ENCODE data around the gene CDT1.

The CDT1 gene

GRCh38 chr16:88784074-88784855 lies 19.3 kb upstream of the CDT1 start:
- peak; percentile 86 for DNase-seq
- Histone ChIP-seq H3K9ac (ENCODE audit: low read length) (peak overlapping the region; percentile 88), H2BK120ac (ENCODE audit: low read depth, low read length) (peak overlapping the region; percentile 98)

DNA sequence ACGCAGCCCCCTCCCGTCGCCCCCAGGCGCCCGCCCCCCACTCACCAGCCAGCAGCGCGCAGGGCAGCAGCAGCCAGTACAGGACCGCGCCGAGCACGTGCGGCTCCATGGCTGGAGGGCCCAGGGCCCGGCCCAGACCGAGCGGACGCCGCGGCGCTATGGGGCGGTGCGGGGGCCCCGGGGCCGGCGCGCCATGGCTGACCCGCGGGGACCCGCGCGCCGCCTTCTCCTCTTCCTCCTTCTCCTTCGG lies 18.8 kb upstream of the CDT1 start:
- Histone ChIP-seq H3K9ac (ENCODE audit: low read length) (peak overlapping the region; percentile 88), H4K8ac (ENCODE audit: low read length) (peak overlapping the region; percentile 69), H2AK5ac (ENCODE audit: low read length, severe bottlenecking) (no peak overlapping the region), H3K4ac (ENCODE audit: low read depth in 1 of 2, low read length in 2 of 2) (peak overlapping the region; percentile 66 to 91), H3K14ac (ENCODE audit: low read length in 2 of 2) (peak overlapping the region in 1 of 2 experiments; percentile 89), H2AFZ (ENCODE audit: low read depth, low read length) (no peak overlapping the region), H4K91ac (ENCODE audit: low read length) (peak overlapping the region; percentile 93), H3K79me1 (replicated peaks; ENCODE audit: low read length, poor library complexity, severe bottlenecking) (peaks cover 2% of the 10 kb centered on the region), H2BK120ac (ENCODE audit: low read depth, low read length) (peak overlapping the region; percentile 98), H2BK5ac (ENCODE audit: low read depth, low read length, poor library complexity, severe bottlenecking) (peak overlapping the region; percentile 93), H3K36me3 (ENCODE audit: control insufficient read depth in 1 of 2, insufficient read depth in 2 of 2, low read depth in 1 of 2, low read length in 2 of 2) (peaks cover 0 to 4% of the 10 kb centered on the region in 2 experiments), H3K4me3 (ENCODE audit: insufficient read depth in 1 of 2, low read depth in 1 of 2, low read length in 2 of 2) (peak overlapping the region; percentile 76 to 86), H3K23ac (ENCODE audit: low read length in 2 of 2) (no peak overlapping the region), H3K27ac (ENCODE audit: low read length, poor library complexity, severe bottlenecking) (no peak overlapping the region), H3K4me2 (ENCODE audit: low read length, poor library complexity, severe bottlenecking) (peak overlapping the region; percentile 82), H3K27me3 (ENCODE audit: control insufficient read depth in 1 of 2, insufficient read depth in 1 of 2, low read length in 2 of 2) (peaks cover 0 to 4% of the 10 kb centered on the region in 2 experiments), H3K18ac (ENCODE audit: low read depth in 1 of 2, low read length in 2 of 2) (peak overlapping the region; percentile 82 to 99), H3K9me3 (ENCODE audit: control insufficient read depth, low read length) (no peaks in the 10 kb centered on the region), H3K4me1 (ENCODE audit: control insufficient read depth, insufficient read depth, low read depth, low read length) (peaks cover 52% of the 10 kb centered on the region), H2BK12ac (ENCODE audit: low read length in 2 of 2) (peak overlapping the region in 1 of 2 experiments; percentile 84), H2BK15ac (ENCODE audit: low read depth, poor library complexity, severe bottlenecking) (peak overlapping the region; percentile 90)
- no peak for DNase-seq
- WGBS, result 0% methylated on average over 21 of the region's 32 CpGs

More at GRCh38 chr16:88784074-88784855, 19.3 kb upstream of the CDT1 start:
- H3K18ac ChIP-seq (ENCODE audit: low read depth in 1 of 2, low read length in 2 of 2), result peak overlapping the region; percentile 82 to 99
- peaks cover 0 to 4% of the 10 kb centered on the region in 2 experiments for H3K36me3 ChIP-seq (ENCODE audit: control insufficient read depth in 1 of 2, insufficient read depth in 2 of 2, low read depth in 1 of 2, low read length in 2 of 2)
- H3K14ac ChIP-seq (ENCODE audit: low read length in 2 of 2), result peak overlapping the region in 1 of 2 experiments; percentile 95
- peak overlapping the region; percentile 78 for H3K27ac ChIP-seq (ENCODE audit: low read length, poor library complexity, severe bottlenecking)
- peaks cover 53% of the 10 kb centered on the region for H3K4me1 ChIP-seq (ENCODE audit: control insufficient read depth, insufficient read depth, low read depth, low read length)
- peaks cover 2% of the 10 kb centered on the region for H3K79me1 ChIP-seq (replicated peaks; ENCODE audit: low read length, poor library complexity, severe bottlenecking)
- peak overlapping the region; percentile 76 to 86 for H3K4me3 ChIP-seq (ENCODE audit: insufficient read depth in 1 of 2, low read depth in 1 of 2, low read length in 2 of 2)
- H2BK5ac ChIP-seq (ENCODE audit: low read depth, low read length, poor library complexity, severe bottlenecking), result peak overlapping the region; percentile 79
- H3K4ac ChIP-seq (ENCODE audit: low read depth in 1 of 2, low read length in 2 of 2), result peak overlapping the region; percentile 66 to 91
- WGBS, result 5% methylated on average over 49 of the region's 74 CpGs
- H2AFZ ChIP-seq (ENCODE audit: low read depth, low read length), result no peak overlapping the region
- H4K8ac ChIP-seq (ENCODE audit: low read length), result peak overlapping the region; percentile 87
- peak overlapping the region; percentile 90 for H2BK15ac ChIP-seq (ENCODE audit: low read depth, poor library complexity, severe bottlenecking)
- H4K91ac ChIP-seq (ENCODE audit: low read length), result peak overlapping the region; percentile 97
- H3K27me3 ChIP-seq (ENCODE audit: control insufficient read depth in 1 of 2, insufficient read depth in 1 of 2, low read length in 2 of 2), result no peaks in the 10 kb centered on the region
- H3K4me2 ChIP-seq (ENCODE audit: low read length, poor library complexity, severe bottlenecking), result peak overlapping the region; percentile 82
- H2BK12ac ChIP-seq (ENCODE audit: low read length in 2 of 2), result peak overlapping the region in 1 of 2 experiments; percentile 84
- H2AK5ac ChIP-seq (ENCODE audit: low read length, severe bottlenecking), result peak overlapping the region; percentile 52
- peak overlapping the region; percentile 68 to 94 for H3K23ac ChIP-seq (ENCODE audit: low read length in 2 of 2)
- H3K9me3 ChIP-seq (ENCODE audit: control insufficient read depth, low read length), result no peaks in the 10 kb centered on the region

DNA sequence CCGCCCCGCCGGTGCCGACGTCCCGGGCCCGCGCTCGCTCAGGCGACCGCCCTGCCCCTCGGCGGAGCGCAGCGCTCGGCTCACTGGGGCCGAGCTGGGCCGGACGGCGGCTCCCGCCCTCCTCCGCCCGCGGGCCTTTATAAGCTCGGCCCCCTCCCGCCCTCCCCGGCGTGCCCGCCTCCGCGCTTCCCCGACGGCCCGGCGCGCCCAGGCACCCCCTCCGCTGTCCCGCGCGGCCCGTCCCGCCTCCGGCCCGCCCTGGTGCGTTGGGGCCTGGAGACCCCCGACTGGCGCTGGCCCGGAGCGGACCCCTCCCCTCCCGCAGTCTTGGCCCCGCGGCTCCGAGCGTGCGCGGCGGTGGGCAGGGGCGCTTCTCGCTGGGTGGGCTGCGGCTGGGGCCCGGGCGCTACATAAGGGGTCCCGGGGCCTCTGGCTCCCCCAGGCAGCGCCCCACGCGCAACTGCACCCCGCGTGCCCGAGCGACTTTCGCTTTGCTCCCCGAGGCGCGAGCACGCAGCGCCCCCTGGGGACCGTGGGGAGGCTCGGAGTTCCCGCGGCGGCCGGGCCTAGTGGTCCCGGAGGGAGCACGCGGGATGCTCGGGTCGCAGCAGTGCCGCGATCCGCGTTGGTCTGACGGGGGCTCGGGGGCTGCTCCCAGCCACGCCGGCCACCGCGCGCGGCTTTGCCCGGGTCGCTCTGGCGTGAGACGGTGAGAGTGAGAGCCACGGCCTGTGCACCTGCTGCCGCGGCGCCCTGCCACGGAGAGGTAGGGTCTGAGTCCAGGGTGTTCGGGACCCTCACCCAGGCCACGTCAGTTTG lies 18.3 kb upstream of the CDT1 start, which contains the start of gene PIEZO1:
PIEZO1 (minus strand) TSS at position 115 of the 819 bp plus-strand sequence. CDS start 256 bp downstream, outside the sequence.
- WGBS, result 11% methylated on average over 52 of the region's 110 CpGs
- H3K9me3 ChIP-seq (ENCODE audit: control insufficient read depth, low read length), result no peaks in the 10 kb centered on the region
- H3K4me3 ChIP-seq (ENCODE audit: insufficient read depth in 1 of 2, low read depth in 1 of 2, low read length in 2 of 2), result peak within 1 kb of the TSS; percentile 76 to 86

More for the DNA sequence above, 18.3 kb upstream of the CDT1 start, which contains the start of gene PIEZO1:
- Histone ChIP-seq H3K14ac (ENCODE audit: low read length in 2 of 2) (peak within 1 kb of the TSS; percentile 94 to 95), H3K9ac (ENCODE audit: low read length) (peak within 1 kb of the TSS; percentile 88), H3K79me1 (replicated peaks; ENCODE audit: low read length, poor library complexity, severe bottlenecking) (peaks cover 2% of the 10 kb centered on the region), H3K4me2 (ENCODE audit: low read length, poor library complexity, severe bottlenecking) (peak within 1 kb of the TSS; percentile 86), H2BK12ac (ENCODE audit: low read length in 2 of 2) (peak within 1 kb of the TSS in 1 of 2 experiments; percentile 84), H3K4me1 (ENCODE audit: control insufficient read depth, insufficient read depth, low read depth, low read length) (peaks cover 49% of the 10 kb centered on the region), H3K27me3 (ENCODE audit: control insufficient read depth in 1 of 2, insufficient read depth in 1 of 2, low read length in 2 of 2) (peaks cover 0 to 4% of the 10 kb centered on the region in 2 experiments), H2AK5ac (ENCODE audit: low read length, severe bottlenecking) (peak within 1 kb of the TSS; percentile 52), H2BK15ac (ENCODE audit: low read depth, poor library complexity, severe bottlenecking) (peak within 1 kb of the TSS; percentile 90), H3K36me3 (ENCODE audit: control insufficient read depth in 1 of 2, insufficient read depth in 2 of 2, low read depth in 1 of 2, low read length in 2 of 2) (peaks cover 0 to 4% of the 10 kb centered on the region in 2 experiments), H3K4ac (ENCODE audit: low read depth in 1 of 2, low read length in 2 of 2) (peak within 1 kb of the TSS; percentile 66 to 95), H3K23ac (ENCODE audit: low read length in 2 of 2) (peak within 1 kb of the TSS; percentile 68 to 94), H4K91ac (ENCODE audit: low read length) (peak within 1 kb of the TSS; percentile 97), H4K8ac (ENCODE audit: low read length) (peak within 1 kb of the TSS; percentile 96), H2BK120ac (ENCODE audit: low read depth, low read length) (peak within 1 kb of the TSS; percentile 98), H2AFZ (ENCODE audit: low read depth, low read length) (peak within 1 kb of the TSS; percentile 74), H3K27ac (ENCODE audit: low read length, poor library complexity, severe bottlenecking) (peak within 1 kb of the TSS; percentile 78), H3K18ac (ENCODE audit: low read depth in 1 of 2, low read length in 2 of 2) (peak within 1 kb of the TSS; percentile 96 to 99), H2BK5ac (ENCODE audit: low read depth, low read length, poor library complexity, severe bottlenecking) (peak within 1 kb of the TSS; percentile 93)
- DNase-seq, result peak; percentile 73

All from mesenchymal stem cell (in vitro differentiated cells and primary cell).